Fibroblast of skin of abdomen (primary cell): ENCODE data around the gene GOSR2. TPM values are rescaled to one million over a fixed set of nuclear protein-coding genes. Genes with fewer than 3 reads are reported as not detected.

Experiments used
- DNase-seq: peaks from one replicate; pipeline ENCODE4 v3.0.0-alpha.2; 2013
- polyA plus RNA-seq, 2 experiments: library from polyadenylated mRNA; unstranded; fragments of 120-200 nt; gene quantifications; one replicate each; pipeline ENCODE4 v1.2.1, GENCODE V29; 2013; ENCODE audit not compliant: insufficient read length in 2 of 2

GOSR2 gene
- polyA plus RNA-seq (2013, experiment 1 of 2; ENCODE audit: insufficient read length), result 48.7 TPM
- polyA plus RNA-seq (2013, experiment 2 of 2; ENCODE audit: insufficient read length), result 48.6 TPM

GRCh38 chr17:46922804-46923635 is at the start of gene GOSR2:
Gene GOSR2 (plus strand): TSS chr17:46923160. CDS start chr17:46923193, 33 bp downstream.
- DNase-seq, result peak; percentile 87

DNA sequence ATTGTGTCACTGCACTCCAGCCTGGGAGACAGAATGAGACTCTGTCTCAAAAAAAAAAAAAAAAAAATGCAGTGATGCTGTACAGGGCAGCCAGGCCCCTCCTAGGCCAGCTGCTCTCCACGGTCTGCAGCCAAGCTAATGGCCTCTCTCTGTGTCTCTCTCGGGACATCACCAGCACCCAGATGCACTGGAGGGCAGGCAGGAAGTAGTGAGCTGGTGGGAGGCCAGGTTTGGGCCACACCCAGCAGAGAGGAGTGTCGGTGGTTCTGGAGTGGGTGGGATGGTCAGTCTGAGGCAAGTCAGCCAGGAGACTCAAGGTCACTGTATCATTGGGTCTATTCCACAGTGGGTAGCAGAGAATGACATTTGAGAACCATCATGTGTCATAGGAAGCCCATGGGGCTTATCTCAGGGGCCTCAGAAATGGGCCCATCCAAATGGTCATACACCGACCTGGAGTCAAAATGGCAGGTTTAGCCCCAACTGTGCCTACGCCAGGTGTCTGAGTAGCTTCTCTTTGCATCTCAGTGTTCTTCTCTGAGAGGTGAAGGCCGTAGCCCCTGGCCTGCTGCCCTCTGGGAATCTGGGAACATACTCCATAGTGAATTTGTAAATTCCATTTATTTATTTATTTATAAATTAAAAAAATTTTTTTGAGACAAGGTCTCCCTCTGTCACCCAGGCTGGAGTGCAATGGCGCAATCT is 48.9 kb upstream of the GOSR2 start:
- no peak for DNase-seq

DNA sequence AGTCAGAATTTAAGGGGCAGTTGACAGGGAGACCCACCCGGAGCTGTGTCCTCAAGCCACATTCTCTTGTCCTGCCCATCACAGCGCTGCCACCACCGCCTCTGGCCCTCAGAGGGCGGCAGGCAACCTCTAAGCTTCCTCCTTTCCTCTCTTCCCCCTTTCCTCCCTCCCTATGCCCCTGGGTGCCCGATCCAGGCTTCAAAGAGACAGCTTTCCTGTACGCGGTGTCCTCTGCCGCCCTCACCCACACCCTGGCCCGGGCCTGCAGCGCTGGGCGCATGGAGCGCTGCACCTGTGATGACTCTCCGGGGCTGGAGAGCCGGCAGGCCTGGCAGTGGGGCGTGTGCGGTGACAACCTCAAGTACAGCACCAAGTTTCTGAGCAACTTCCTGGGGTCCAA is 48.1 kb upstream of the GOSR2 start:
- DNase-seq, result no peak

DNA sequence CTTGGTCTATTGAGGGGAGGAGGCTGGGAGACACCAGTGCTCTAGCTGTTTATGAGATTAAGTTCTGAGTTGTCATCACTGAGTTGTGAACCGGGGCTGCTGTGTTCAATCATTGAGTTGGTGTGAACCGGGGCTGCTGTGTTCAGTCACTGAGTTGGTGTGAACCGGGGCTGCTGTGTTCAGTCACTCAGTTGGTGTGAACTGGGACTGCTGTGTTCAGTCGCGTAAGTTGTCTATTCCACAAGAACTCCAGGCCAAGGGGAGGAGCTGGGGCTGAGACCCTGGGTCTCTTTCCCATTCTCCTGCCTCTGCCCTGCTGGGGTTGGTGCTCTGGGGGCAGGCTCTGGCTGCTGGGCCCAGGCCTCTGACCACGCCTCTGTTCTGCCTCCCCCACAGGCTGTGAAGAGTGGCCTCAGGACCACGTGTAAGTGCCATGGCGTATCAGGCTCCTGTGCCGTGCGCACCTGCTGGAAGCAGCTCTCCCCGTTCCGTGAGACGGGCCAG is 47.1 kb upstream of the GOSR2 start:
- DNase-seq, result no peak

GRCh38 chr17:46876353-46876887 is 46.5 kb upstream of the GOSR2 start:
- no peak for DNase-seq

- no peak for DNase-seq
Measured at GRCh38 chr17:46876926-46877325, 46.0 kb upstream of the GOSR2 start.

GRCh38 chr17:46877466-46877865 is 45.5 kb upstream of the GOSR2 start:
- DNase-seq, result no peak

GRCh38 chr17:46878055-46878454 is 44.9 kb upstream of the GOSR2 start:
- DNase-seq, result no peak

- DNase-seq, result no peak
Measured at GRCh38 chr17:46879101-46879500, 43.9 kb upstream of the GOSR2 start.

- no peak for DNase-seq
Measured at GRCh38 chr17:46881015-46881414, 41.9 kb upstream of the GOSR2 start.

DNA sequence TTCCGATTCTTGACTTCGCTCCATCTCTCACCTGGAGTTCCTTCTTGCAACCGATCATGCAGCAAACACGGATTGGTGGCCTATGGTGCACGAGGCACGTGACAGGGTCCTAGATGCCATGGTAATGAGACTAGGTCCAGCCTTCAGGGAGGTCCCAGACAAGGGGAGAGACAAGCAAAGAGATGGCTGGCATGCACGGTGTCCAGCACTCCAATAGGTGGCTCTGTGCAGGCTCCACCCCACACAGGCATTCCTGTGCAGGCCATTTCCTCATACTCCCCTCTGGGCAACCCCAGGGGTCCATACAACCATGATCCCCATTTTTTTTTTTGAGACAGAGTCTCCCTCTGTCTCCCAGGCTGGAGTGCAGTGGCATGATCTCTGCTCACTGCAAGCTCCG is 40.3 kb upstream of the GOSR2 start:
- no peak for DNase-seq

GRCh38 chr17:46883871-46884520 is 39.0 kb upstream of the GOSR2 start:
- DNase-seq, result no peak

DNA sequence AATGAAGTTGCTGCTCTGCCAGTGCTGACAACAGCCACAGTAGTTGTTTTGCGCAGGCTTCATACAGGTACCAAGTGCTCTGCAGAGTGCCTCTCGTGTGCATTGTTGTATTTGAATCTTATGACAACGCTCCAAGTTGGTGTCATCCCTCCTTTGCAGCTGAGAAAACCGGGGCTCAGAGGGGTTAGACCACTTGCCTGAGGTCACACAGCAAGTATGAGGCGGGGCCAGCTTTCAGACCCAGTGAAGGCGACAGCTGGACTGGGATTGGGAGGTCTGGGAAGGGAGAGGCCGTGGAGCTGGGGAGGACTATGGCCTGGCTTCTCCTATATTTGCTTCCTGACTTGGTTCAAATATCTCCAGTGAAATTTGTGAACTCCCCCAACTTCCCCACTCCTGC is 38.4 kb upstream of the GOSR2 start:
- DNase-seq, result no peak

DNA sequence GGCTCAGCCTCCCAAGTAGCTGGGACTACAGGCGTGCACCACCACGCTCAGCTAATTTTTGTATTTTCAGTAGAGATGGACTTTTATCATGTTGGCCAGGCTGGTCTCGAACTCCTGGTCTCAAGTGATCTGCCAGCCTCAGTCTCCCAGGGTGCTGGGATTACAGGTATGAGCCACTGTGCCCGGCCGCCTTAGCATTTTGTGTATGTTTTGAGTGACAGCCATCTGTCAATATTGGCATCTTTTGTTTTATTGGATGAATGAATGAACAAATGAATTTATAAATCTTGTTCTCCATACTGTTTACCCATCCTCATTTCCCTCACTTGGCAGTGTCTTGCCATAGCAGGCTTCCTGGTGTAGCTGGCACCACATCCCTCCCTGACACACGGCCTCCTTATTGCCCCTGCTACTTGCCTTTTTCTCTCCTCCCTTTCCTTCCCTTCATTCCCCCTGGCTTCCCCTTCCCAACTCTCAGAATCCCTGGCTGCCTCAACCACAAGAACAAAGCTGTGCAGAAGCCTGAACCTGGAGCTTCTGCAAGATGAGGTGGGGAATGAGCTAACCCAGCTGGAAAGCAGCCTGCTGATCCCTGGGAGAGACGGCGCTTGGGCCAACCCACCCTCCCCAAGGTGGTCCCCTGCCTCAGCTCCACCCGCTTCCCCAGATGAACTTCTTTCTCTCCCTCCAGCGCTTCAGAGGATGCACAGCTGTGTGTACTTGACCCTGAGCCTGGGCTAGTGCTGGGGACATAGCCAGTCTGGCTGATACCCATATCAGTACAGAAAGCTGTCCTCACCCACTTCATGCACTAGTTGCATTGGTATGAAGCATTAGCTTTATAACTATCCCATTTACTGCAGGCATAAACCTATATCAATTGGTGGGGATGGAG is 37.3 kb upstream of the GOSR2 start:
- DNase-seq, result no peak

DNA sequence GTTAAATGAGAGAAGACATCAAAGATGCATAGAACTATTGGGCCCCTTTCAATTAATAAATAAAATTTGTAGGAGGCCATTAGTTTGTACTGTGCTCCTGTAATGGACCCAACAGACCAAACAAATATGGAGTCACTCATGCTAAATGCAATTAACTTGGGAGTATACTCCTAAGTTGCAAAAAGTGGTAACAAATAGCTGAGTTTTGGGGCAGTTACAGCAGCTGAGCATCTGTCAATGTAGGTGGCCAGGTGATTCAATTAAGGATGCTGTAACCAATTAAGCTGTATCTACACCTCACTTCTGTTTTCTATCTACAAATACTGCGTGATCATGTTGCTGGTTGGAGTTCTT is 36.7 kb upstream of the GOSR2 start:
- no peak for DNase-seq

- DNase-seq, result no peak
Measured at GRCh38 chr17:46887717-46888116, 35.2 kb upstream of the GOSR2 start.

GRCh38 chr17:46888727-46889126 is 34.2 kb upstream of the GOSR2 start:
- DNase-seq, result no peak

GRCh38 chr17:46889519-46889918 is 33.4 kb upstream of the GOSR2 start:
- no peak for DNase-seq

- DNase-seq, result no peak
Measured at GRCh38 chr17:46889992-46890564, 32.9 kb upstream of the GOSR2 start.

DNA sequence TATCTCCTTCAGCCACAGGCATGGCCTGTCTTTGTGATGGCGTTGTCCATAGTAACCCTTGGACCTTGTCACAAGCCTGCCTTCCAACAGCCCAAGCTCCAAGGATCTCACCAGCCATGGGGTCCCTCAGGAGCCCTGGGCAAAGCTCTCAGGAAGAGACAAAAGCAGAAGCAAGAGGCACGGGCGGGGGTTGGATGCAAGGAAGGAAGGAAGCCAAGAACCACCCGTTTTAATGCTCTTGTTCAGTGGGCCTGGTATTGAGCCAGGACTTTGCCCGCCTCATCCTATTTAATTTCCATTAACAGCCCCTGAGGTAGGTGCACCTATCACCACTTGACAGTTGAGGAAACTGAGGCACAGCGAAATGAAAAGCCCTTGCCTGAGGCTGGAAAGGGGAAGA is 32.3 kb upstream of the GOSR2 start:
- no peak for DNase-seq

DNA sequence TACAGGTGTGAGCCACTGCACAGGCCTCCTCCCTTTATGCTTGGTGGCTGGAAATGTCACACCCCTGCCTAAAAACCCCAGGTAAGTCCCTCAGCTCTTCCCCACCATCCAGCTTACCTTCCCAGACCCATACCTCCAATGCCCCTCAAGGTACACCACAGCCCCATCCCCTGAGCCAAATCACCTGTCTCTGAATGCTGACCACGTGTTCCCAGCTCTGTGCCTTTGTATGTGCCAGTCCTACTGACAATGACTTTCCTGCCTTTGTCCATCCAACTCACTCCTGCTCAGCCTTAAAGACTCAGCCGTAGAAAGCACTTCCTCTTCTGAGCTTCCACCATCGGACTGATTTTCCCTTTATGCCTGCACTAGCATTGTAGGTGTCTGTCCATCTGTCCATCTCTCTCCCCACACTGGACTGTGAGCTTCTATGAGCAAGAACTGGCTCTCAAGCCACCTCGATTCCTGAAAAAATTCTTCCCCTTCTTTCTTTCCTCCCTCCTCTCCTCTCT is 30.7 kb upstream of the GOSR2 start:
- DNase-seq, result no peak
